ENCODE measurements around the gene ASGR1.

DNA sequence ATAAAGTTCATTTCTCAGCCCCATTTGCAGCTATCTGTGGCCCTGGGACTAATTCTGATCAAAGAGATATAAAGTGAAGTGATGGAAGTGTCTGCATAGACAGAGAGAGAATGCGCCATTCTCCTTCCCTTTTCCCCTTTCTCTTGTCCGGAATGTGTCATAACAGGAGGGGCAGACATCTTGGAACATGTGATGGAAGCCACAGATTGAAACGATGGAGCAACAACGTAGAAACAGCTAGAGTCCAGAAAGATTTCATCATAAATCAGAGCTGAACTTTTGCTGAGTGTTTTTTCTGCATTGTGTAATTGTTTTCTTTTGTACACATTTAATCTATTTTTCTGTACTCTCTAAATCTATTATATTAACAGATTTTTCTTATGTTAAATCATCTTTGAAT, 11.3 kb downstream of the ASGR1 start:
- TF ChIP-seq, protein P1, sequence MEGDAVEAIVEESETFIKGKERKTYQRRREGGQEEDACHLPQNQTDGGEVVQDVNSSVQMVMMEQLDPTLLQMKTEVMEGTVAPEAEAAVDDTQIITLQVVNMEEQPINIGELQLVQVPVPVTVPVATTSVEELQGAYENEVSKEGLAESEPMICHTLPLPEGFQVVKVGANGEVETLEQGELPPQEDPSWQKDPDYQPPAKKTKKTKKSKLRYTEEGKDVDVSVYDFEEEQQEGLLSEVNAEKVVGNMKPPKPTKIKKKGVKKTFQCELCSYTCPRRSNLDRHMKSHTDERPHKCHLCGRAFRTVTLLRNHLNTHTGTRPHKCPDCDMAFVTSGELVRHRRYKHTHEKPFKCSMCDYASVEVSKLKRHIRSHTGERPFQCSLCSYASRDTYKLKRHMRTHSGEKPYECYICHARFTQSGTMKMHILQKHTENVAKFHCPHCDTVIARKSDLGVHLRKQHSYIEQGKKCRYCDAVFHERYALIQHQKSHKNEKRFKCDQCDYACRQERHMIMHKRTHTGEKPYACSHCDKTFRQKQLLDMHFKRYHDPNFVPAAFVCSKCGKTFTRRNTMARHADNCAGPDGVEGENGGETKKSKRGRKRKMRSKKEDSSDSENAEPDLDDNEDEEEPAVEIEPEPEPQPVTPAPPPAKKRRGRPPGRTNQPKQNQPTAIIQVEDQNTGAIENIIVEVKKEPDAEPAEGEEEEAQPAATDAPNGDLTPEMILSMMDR (IDR thresholded peaks at IDR 0.05): no peak
- TF ChIP-seq EZH2 (IDR thresholded peaks at IDR 0.05; ENCODE audit: borderline replicate concordance, insufficient read depth, low read depth, low read length, poor library complexity, severe bottlenecking): no peak
